IgD-negative memory B cell (primary cell): Measurements from ENCODE around the gene ETAA1. TPM values are rescaled to one million over a fixed set of nuclear protein-coding genes. Genes with fewer than 3 reads are reported as not detected.

ENCODE experiments used
- H3K27ac Mint-ChIP-seq, 3 donors: one replicate each; pipeline ENCODE4 v1.8.0; 2020 to 2022; ENCODE audit warnings: mild to moderate bottlenecking in 3 of 3, mixed read lengths in 3 of 3, moderate library complexity in 1 of 3
- H3K27me3 Mint-ChIP-seq: one replicate; pipeline ENCODE4 v1.8.0; 2021; ENCODE audit warnings: mixed read lengths
- H3K36me3 Mint-ChIP-seq: one replicate; pipeline ENCODE4 v1.8.0; 2020; ENCODE audit warnings: mild to moderate bottlenecking, mixed read lengths
- H3K4me1 Mint-ChIP-seq, 3 donors: one replicate each; pipeline ENCODE4 v1.8.0; 2020 to 2022; ENCODE audit warnings: mixed read lengths in 3 of 3, mild to moderate bottlenecking in 1 of 3
- H3K4me3 Mint-ChIP-seq, 4 donors: one replicate each; pipeline ENCODE4 v1.8.0; 2020 to 2022; ENCODE audit warnings: mild to moderate bottlenecking in 4 of 4, mixed read lengths in 4 of 4, moderate library complexity in 3 of 4
- H3K9me3 Mint-ChIP-seq, 3 donors: one replicate each; pipeline ENCODE4 v1.8.0; 2020 to 2021; ENCODE audit warnings: mixed read lengths in 3 of 3, mild to moderate bottlenecking in 1 of 3
- polyA plus RNA-seq: library from polyadenylated mRNA; unstranded; fragments of 300-500 nt; fragmentation: Illumina TruSeq; gene quantifications from one replicate; pipeline ENCODE4 v1.2.3, GENCODE V29; 2021

Gene ETAA1
- polyA plus RNA-seq, 1 donor from 2014 or later, result 6.5 TPM

- Mint-ChIP-seq H3K9me3 (no peaks in the 10 kb centered on the region), H3K4me1 (peaks cover 11 to 19% (median 13%) of the 10 kb centered on the region in 3 donors), H3K27ac (no peak overlapping the region), H3K36me3 (peaks cover 9% of the 10 kb centered on the region), H3K27me3 (no peaks in the 10 kb centered on the region), H3K4me3 (no peak overlapping the region)
These were observed 3.7 kb downstream of the ETAA1 start for GRCh38 chr2:67400560-67401485.

GRCh38 chr2:67408346-67408745, 11.2 kb downstream of the ETAA1 start:
- no peak overlapping the region for H3K4me3 Mint-ChIP-seq
- no peaks in the 10 kb centered on the region for H3K27me3 Mint-ChIP-seq
- H3K36me3 Mint-ChIP-seq, result peaks cover 20% of the 10 kb centered on the region
- no peaks in the 10 kb centered on the region for H3K9me3 Mint-ChIP-seq
- peaks cover 0 to 8% (median 5%) of the 10 kb centered on the region in 3 donors for H3K4me1 Mint-ChIP-seq
- H3K27ac Mint-ChIP-seq, result no peak overlapping the region

GRCh38 chr2:67412424-67412823, 15.3 kb downstream of the ETAA1 start:
- Mint-ChIP-seq H3K9me3 (no peaks in the 10 kb centered on the region), H3K4me1 (no peaks in the 10 kb centered on the region), H3K36me3 (peaks cover 4% of the 10 kb centered on the region), H3K27ac (no peak overlapping the region), H3K4me3 (no peak overlapping the region), H3K27me3 (no peaks in the 10 kb centered on the region)

- Mint-ChIP-seq H3K27me3 (no peaks in the 10 kb centered on the region), H3K27ac (no peak overlapping the region), H3K9me3 (no peaks in the 10 kb centered on the region), H3K36me3 (peaks cover 4% of the 10 kb centered on the region), H3K4me3 (no peak overlapping the region), H3K4me1 (no peaks in the 10 kb centered on the region)
These were observed 17.7 kb downstream of the ETAA1 start for GRCh38 chr2:67414867-67415266.

GRCh38 chr2:67416136-67416535, 19.0 kb downstream of the ETAA1 start:
- no peaks in the 10 kb centered on the region for H3K27me3 Mint-ChIP-seq
- H3K9me3 Mint-ChIP-seq, result no peaks in the 10 kb centered on the region
- H3K4me1 Mint-ChIP-seq, result peaks cover 0 to 1% (median 0%) of the 10 kb centered on the region in 3 donors
- no peak overlapping the region for H3K27ac Mint-ChIP-seq
- H3K36me3 Mint-ChIP-seq, result no peaks in the 10 kb centered on the region
- no peak overlapping the region for H3K4me3 Mint-ChIP-seq

- no peaks in the 10 kb centered on the region for H3K27me3 Mint-ChIP-seq
- H3K4me1 Mint-ChIP-seq, result peaks cover 0 to 1% (median 0%) of the 10 kb centered on the region in 3 donors
- no peak overlapping the region for H3K27ac Mint-ChIP-seq
- peaks cover 2% of the 10 kb centered on the region for H3K36me3 Mint-ChIP-seq
- no peak overlapping the region for H3K4me3 Mint-ChIP-seq
- peaks cover 0 to 6% (median 5%) of the 10 kb centered on the region in 3 donors for H3K9me3 Mint-ChIP-seq
These were observed 26.4 kb downstream of the ETAA1 start for GRCh38 chr2:67423489-67423888.

- Mint-ChIP-seq H3K27ac (no peak overlapping the region), H3K4me1 (no peaks in the 10 kb centered on the region), H3K36me3 (no peaks in the 10 kb centered on the region), H3K4me3 (no peak overlapping the region), H3K27me3 (peaks cover 13% of the 10 kb centered on the region), H3K9me3 (peaks cover 0 to 6% (median 0%) of the 10 kb centered on the region in 3 donors)
These were observed 39.1 kb downstream of the ETAA1 start for GRCh38 chr2:67436221-67436620.

GRCh38 chr2:67437114-67437513, 40.0 kb downstream of the ETAA1 start:
- Mint-ChIP-seq H3K9me3 (no peaks in the 10 kb centered on the region), H3K4me3 (no peak overlapping the region), H3K4me1 (no peaks in the 10 kb centered on the region), H3K27ac (no peak overlapping the region), H3K27me3 (peaks cover 15% of the 10 kb centered on the region), H3K36me3 (no peaks in the 10 kb centered on the region)

- Mint-ChIP-seq H3K27ac (peak overlapping the region in 1 of 3 donors; percentile 44), H3K36me3 (no peaks in the 10 kb centered on the region), H3K9me3 (no peaks in the 10 kb centered on the region), H3K4me3 (no peak overlapping the region), H3K4me1 (no peaks in the 10 kb centered on the region), H3K27me3 (peaks cover 13% of the 10 kb centered on the region)
These were observed 41.2 kb downstream of the ETAA1 start for GRCh38 chr2:67438337-67438736.

- Mint-ChIP-seq H3K9me3 (no peaks in the 10 kb centered on the region), H3K36me3 (peaks cover 1% of the 10 kb centered on the region), H3K4me3 (no peak overlapping the region), H3K27ac (no peak overlapping the region), H3K27me3 (peaks cover 3% of the 10 kb centered on the region), H3K4me1 (no peaks in the 10 kb centered on the region)
These were observed 48.6 kb downstream of the ETAA1 start for GRCh38 chr2:67445652-67446268.

- peaks cover 1% of the 10 kb centered on the region for H3K36me3 Mint-ChIP-seq
- H3K27ac Mint-ChIP-seq, result no peak overlapping the region
- H3K9me3 Mint-ChIP-seq, result no peaks in the 10 kb centered on the region
- no peaks in the 10 kb centered on the region for H3K4me1 Mint-ChIP-seq
- peaks cover 2% of the 10 kb centered on the region for H3K27me3 Mint-ChIP-seq
- no peak overlapping the region for H3K4me3 Mint-ChIP-seq
These were observed 49.4 kb downstream of the ETAA1 start for GRCh38 chr2:67446491-67446911.

GRCh38 chr2:67448648-67449047, 51.5 kb downstream of the ETAA1 start:
- H3K9me3 Mint-ChIP-seq, result no peaks in the 10 kb centered on the region
- no peak overlapping the region for H3K4me3 Mint-ChIP-seq
- H3K27ac Mint-ChIP-seq, result no peak overlapping the region
- peaks cover 1% of the 10 kb centered on the region for H3K27me3 Mint-ChIP-seq
- no peaks in the 10 kb centered on the region for H3K4me1 Mint-ChIP-seq
- H3K36me3 Mint-ChIP-seq, result peaks cover 1% of the 10 kb centered on the region

GRCh38 chr2:67451086-67451832, 54.1 kb downstream of the ETAA1 start:
- H3K4me3 Mint-ChIP-seq, result no peak overlapping the region
- no peak overlapping the region for H3K27ac Mint-ChIP-seq
- H3K4me1 Mint-ChIP-seq, result no peaks in the 10 kb centered on the region
- peaks cover 1% of the 10 kb centered on the region for H3K27me3 Mint-ChIP-seq
- no peaks in the 10 kb centered on the region for H3K36me3 Mint-ChIP-seq
- H3K9me3 Mint-ChIP-seq, result no peaks in the 10 kb centered on the region

- Mint-ChIP-seq H3K27ac (no peak overlapping the region), H3K36me3 (no peaks in the 10 kb centered on the region), H3K4me1 (no peaks in the 10 kb centered on the region), H3K9me3 (no peaks in the 10 kb centered on the region), H3K4me3 (no peak overlapping the region), H3K27me3 (peaks cover 1% of the 10 kb centered on the region)
These were observed 56.2 kb downstream of the ETAA1 start for GRCh38 chr2:67453310-67453709.
